ENCODE measurements around the gene CHRDL2.

- TF ChIP-seq CTCF (IDR thresholded peaks at IDR 0.05) (no peak), POLR2AphosphoS5 (IDR thresholded peaks at IDR 0.05) (no peak), POLR2A (IDR thresholded peaks at IDR 0.05) (no peak), EP300 (IDR thresholded peaks at IDR 0.05) (no peak)
These were observed 39.9 kb upstream of the CHRDL2 start for GRCh38 chr11:74771139-74771538.
